Vagina (tissue), 2 donors: ENCODE results near the gene GUCA1C. TPM values are rescaled to one million over a fixed set of nuclear protein-coding genes. Genes with fewer than 3 reads are reported as not detected.

Source experiments
- DNase-seq, 2 donors: peaks; one replicate each; pipeline ENCODE4 v3.0.0-alpha.2; 2017; ENCODE audit errors: extremely low spot score in 2 of 2
- H3K27ac ChIP-seq: fragments of 200-600 bp; sonication (generic); one replicate; pipeline ENCODE4 v1.5.1; 2019
- H3K27me3 ChIP-seq: fragments of 200-600 bp; sonication (generic); one replicate; pipeline ENCODE4 v1.5.1; 2019
- H3K36me3 ChIP-seq, 2 donors: fragments of 200-600 bp; sonication (generic); one replicate each; pipeline ENCODE4 v1.5.1; 2017 to 2019
- H3K4me1 ChIP-seq: fragments of 200-600 bp; sonication (generic); one replicate; pipeline ENCODE4 v1.5.1; 2019
- H3K4me3 ChIP-seq, 2 donors: fragments of 200-600 bp; sonication (generic); 1 replicate in 1 of 2; 2 replicates in 1 of 2; pipeline ENCODE4 v1.5.1; 2016 to 2019
- H3K9me3 ChIP-seq: fragments of 200-600 bp; sonication (generic); one replicate; pipeline ENCODE4 v1.5.1; 2019
- POLR2A ChIP-seq, 2 donors: fragments of 450-650 bp; IDR thresholded peaks; one replicate each; pipeline ENCODE4 v1.6.1; 2017; ENCODE audit warnings: antibody characterized with exemption in 2 of 2, mild to moderate bottlenecking in 2 of 2, moderate library complexity in 2 of 2
- POLR2AphosphoS5 ChIP-seq, 2 donors: sonication (generic); formaldehyde crosslinking; IDR thresholded peaks; one replicate each; pipeline ENCODE4 v1.9.0; 2017; ENCODE audit warnings: antibody characterized with exemption in 2 of 2, mild to moderate bottlenecking in 2 of 2, low read depth in 1 of 2; ENCODE audit not compliant: insufficient read depth in 1 of 2
- intact Hi-C: fragments of 100-400 bp; cut with DNase I; formaldehyde crosslinking; loops from one replicate; pipeline ENCODE4 v1.15.1; 2023
- total RNA-seq: library from RNA; depleted of rRNA; stranded (reverse); fragments of >200 nt; gene quantifications from one replicate; pipeline ENCODE4 v1.2.3, GENCODE V29; 2016
- TF ChIP-seq, protein P1 (sequence below), 3 experiments: fragments of 450-650 bp in 2 of 3; fragments of 200-600 bp in 1 of 3; sonication (generic) in 1 of 3; IDR thresholded peaks; one replicate each; pipeline ENCODE4 v1.5.1; 2017 to 2019; ENCODE audit warnings: antibody characterized with exemption in 3 of 3, mild to moderate bottlenecking in 2 of 3, moderate library complexity in 2 of 3

GUCA1C gene
- total RNA-seq, 1 donor from 2014 or later, result not detected

DNA sequence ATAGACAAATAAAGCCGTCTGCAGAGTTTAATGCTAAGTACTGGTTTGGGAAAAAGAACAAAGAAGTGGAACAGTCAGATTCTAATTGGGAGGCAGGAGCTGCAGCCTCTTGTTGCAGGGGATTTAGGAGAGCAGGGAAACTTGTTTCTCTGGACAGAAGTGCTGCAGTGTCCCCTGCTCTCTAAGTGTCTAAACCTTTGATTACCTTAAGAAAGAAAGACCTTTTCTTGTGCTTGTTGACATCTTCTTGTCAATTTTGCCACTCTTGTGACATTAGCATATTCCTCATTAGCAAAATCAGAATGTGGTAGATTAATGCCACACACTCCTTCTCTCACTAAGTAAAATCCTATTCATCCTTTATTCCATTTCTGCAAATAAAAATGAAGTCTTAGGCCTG lies 92.3 kb downstream of the GUCA1C start:
- no peak for DNase-seq
- Histone ChIP-seq H3K4me3 (no peak overlapping the region), H3K27me3 (no peaks in the 10 kb centered on the region), H3K36me3 (no peaks in the 10 kb centered on the region), H3K9me3 (no peaks in the 10 kb centered on the region), H3K4me1 (no peaks in the 10 kb centered on the region), H3K27ac (no peak overlapping the region)
- intact Hi-C loops, result no loop called here
- TF ChIP-seq POLR2A (IDR thresholded peaks at IDR 0.05) (no peak), POLR2AphosphoS5 (IDR thresholded peaks at IDR 0.05; ENCODE audit: insufficient read depth in 1 of 2, low read depth in 1 of 2) (no peak)
- TF ChIP-seq, protein P1, sequence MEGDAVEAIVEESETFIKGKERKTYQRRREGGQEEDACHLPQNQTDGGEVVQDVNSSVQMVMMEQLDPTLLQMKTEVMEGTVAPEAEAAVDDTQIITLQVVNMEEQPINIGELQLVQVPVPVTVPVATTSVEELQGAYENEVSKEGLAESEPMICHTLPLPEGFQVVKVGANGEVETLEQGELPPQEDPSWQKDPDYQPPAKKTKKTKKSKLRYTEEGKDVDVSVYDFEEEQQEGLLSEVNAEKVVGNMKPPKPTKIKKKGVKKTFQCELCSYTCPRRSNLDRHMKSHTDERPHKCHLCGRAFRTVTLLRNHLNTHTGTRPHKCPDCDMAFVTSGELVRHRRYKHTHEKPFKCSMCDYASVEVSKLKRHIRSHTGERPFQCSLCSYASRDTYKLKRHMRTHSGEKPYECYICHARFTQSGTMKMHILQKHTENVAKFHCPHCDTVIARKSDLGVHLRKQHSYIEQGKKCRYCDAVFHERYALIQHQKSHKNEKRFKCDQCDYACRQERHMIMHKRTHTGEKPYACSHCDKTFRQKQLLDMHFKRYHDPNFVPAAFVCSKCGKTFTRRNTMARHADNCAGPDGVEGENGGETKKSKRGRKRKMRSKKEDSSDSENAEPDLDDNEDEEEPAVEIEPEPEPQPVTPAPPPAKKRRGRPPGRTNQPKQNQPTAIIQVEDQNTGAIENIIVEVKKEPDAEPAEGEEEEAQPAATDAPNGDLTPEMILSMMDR (IDR thresholded peaks at IDR 0.05), result no peak

Other genes starting within 250 kb of the GUCA1C start
- gene RETNLB, start 196.5 kb downstream of the GUCA1C start, total RNA-seq, result not detected
- 0.98 TPM for gene TRAT1, start 131.1 kb downstream of the GUCA1C start, total RNA-seq
- not detected for gene MORC1, start 164.3 kb upstream of the GUCA1C start, total RNA-seq
- not detected for gene C3orf85, start 182.8 kb upstream of the GUCA1C start, total RNA-seq